HepG2 (cell line): ENCODE data around the gene SLC1A5. TPM values are rescaled to one million over a fixed set of nuclear protein-coding genes. Genes with fewer than 3 reads are reported as not detected.

Source experiments
- ATAD3A ChIP-seq: sonication (generic); formaldehyde crosslinking; IDR thresholded peaks from 2 replicates; pipeline ENCODE4 v1.4.0; 2020; ENCODE audit warnings: missing genetic modification reagents
- CEBPZ ChIP-seq: IDR thresholded peaks from 2 replicates; pipeline ENCODE4 v1.6.1; 2012; ENCODE audit warnings: low read length, improper control_type of control experiment
- CENPBD1 ChIP-seq: sonication (generic); formaldehyde crosslinking; IDR thresholded peaks from 2 replicates; pipeline ENCODE4 v1.8.0; 2022; ENCODE audit warnings: missing genetic modification reagents, low read depth, mild to moderate bottlenecking, borderline replicate concordance
- EP300 ChIP-seq, 3 experiments: sonication (generic) in 1 of 3; formaldehyde crosslinking in 1 of 3; IDR thresholded peaks; 2 replicates each; pipeline versions ENCODE4 v1.5.1 to v1.6.1; 2011 to 2020; ENCODE audit warnings: low read depth in 2 of 3, low read length in 2 of 3, borderline replicate concordance in 1 of 3, improper control_type of control experiment in 1 of 3, mild to moderate bottlenecking in 1 of 3, missing genetic modification reagents in 1 of 3, moderate library complexity in 1 of 3
- FOXK1 ChIP-seq: sonication (generic); formaldehyde crosslinking; IDR thresholded peaks from 2 replicates; pipeline ENCODE4 v1.4.0; 2020; ENCODE audit warnings: low read depth, missing genetic modification reagents, borderline replicate concordance
- HDAC6 ChIP-seq: fragments of 200-600 bp; sonication (generic); IDR thresholded peaks from 2 replicates; pipeline ENCODE4 v1.7.0; 2017; ENCODE audit warnings: mild to moderate bottlenecking, antibody characterized with exemption, low read length, low read depth
- KLF13 ChIP-seq: sonication (generic); formaldehyde crosslinking; IDR thresholded peaks from 2 replicates; pipeline ENCODE4 v1.4.0; 2020; ENCODE audit warnings: mild to moderate bottlenecking, missing genetic modification reagents
- LBX2 ChIP-seq: sonication (generic); formaldehyde crosslinking; IDR thresholded peaks from 2 replicates; pipeline ENCODE4 v1.5.0; 2020; ENCODE audit warnings: missing genetic modification reagents, mild to moderate bottlenecking, borderline replicate concordance
- MIER3 ChIP-seq: IDR thresholded peaks from 2 replicates; pipeline ENCODE4 v1.6.1; 2016; ENCODE audit warnings: missing compliant biosample characterization, borderline replicate concordance
- NR2C2 ChIP-seq: sonication (generic); formaldehyde crosslinking; IDR thresholded peaks from 2 replicates; pipeline ENCODE4 v1.4.0; 2020; ENCODE audit warnings: missing genetic modification reagents, mild to moderate bottlenecking, moderate library complexity, borderline replicate concordance
- PHF5A ChIP-seq: IDR thresholded peaks from one replicate; pipeline ENCODE4 v1.6.1; 2018; ENCODE audit warnings: low read depth, missing genetic modification reagents; ENCODE audit not compliant: unreplicated experiment
- RARA ChIP-seq: IDR thresholded peaks from 2 replicates; pipeline ENCODE4 v1.6.1; 2016; ENCODE audit warnings: missing genetic modification reagents, missing compliant biosample characterization
- SAP130 ChIP-seq: IDR thresholded peaks from 2 replicates; pipeline ENCODE4 v1.6.1; 2016; ENCODE audit warnings: low read depth
- SCMH1 ChIP-seq: sonication (generic); formaldehyde crosslinking; IDR thresholded peaks from 2 replicates; pipeline ENCODE4 v1.9.0; 2021; ENCODE audit warnings: missing genetic modification reagents, mild to moderate bottlenecking, borderline replicate concordance
- TBP ChIP-seq: sonication (generic); formaldehyde crosslinking; IDR thresholded peaks from 2 replicates; pipeline ENCODE4 v1.5.0; 2020; ENCODE audit warnings: missing genetic modification reagents
- TEAD2 ChIP-seq: sonication (generic); formaldehyde crosslinking; IDR thresholded peaks from 2 replicates; pipeline ENCODE4 v1.9.0; 2021; ENCODE audit warnings: missing genetic modification reagents
- YEATS2 ChIP-seq: sonication (generic); formaldehyde crosslinking; IDR thresholded peaks from 2 replicates; pipeline ENCODE4 v1.4.0; 2020; ENCODE audit warnings: missing genetic modification reagents, borderline replicate concordance
- ZNF280B ChIP-seq: sonication (generic); formaldehyde crosslinking; IDR thresholded peaks from 2 replicates; pipeline ENCODE4 v1.5.0; 2020; ENCODE audit warnings: missing genetic modification reagents, mild to moderate bottlenecking, borderline replicate concordance
- ZNF564 ChIP-seq: sonication (generic); formaldehyde crosslinking; IDR thresholded peaks from 2 replicates; pipeline ENCODE4 v1.8.1; 2023; ENCODE audit warnings: mild to moderate bottlenecking, missing genetic modification reagents
- ZNF691 ChIP-seq: sonication (generic); formaldehyde crosslinking; IDR thresholded peaks from 2 replicates; pipeline ENCODE4 v1.4.0; 2020; ENCODE audit warnings: missing genetic modification reagents, low read depth, mild to moderate bottlenecking, borderline replicate concordance
- ZNF777 ChIP-seq: sonication (generic); formaldehyde crosslinking; IDR thresholded peaks from 2 replicates; pipeline ENCODE4 v1.4.0; 2020; ENCODE audit warnings: missing genetic modification reagents
- ZSCAN25 ChIP-seq: sonication (generic); formaldehyde crosslinking; IDR thresholded peaks from 2 replicates; pipeline ENCODE4 v1.8.0; 2022; ENCODE audit warnings: mild to moderate bottlenecking, missing genetic modification reagents
- polyA plus RNA-seq, 8 experiments: library from polyadenylated mRNA; depleted of rRNA in 3 of 8; stranded (reverse) in 7 of 8; unstranded in 1 of 8; fragments of >200 nt; fragmentation: Illumina TruSeq in 4 of 8; extraction: Trizol in 4 of 8; gene quantifications; 2 replicates each; pipeline versions ENCODE4 v1.2.1 to v1.2.3, GENCODE V29; 2011 to 2016; ENCODE audit warnings: low read depth in 4 of 8, missing spikeins in 1 of 8, mixed read lengths in 1 of 8; ENCODE audit not compliant: insufficient read depth in 1 of 8
- total RNA-seq, 5 experiments: library from RNA; depleted of rRNA; stranded (reverse); fragments of >200 nt; fragmentation: Illumina TruSeq; extraction: Trizol; gene quantifications; 2 replicates each; pipeline ENCODE4 v1.2.3, GENCODE V29; 2016; ENCODE audit warnings: low read depth in 1 of 5

The SLC1A5 gene
- total and polyA plus RNA-seq, 2 of the 13 experiments (the other 11 are each of a cell fraction or from before 2014, with no cell fraction given) = 120 to 159 TPM

GRCh38 chr19:46788262-46788967 is at the start of gene SLC1A5 (continued):
- TF ChIP-seq ZNF691 (no peak; the same call in 1 of the 2 replicates), YEATS2 (CRISPR knock-in tag) (peak; percentile 56; the same call in 1 of the 2 replicates), NR2C2 (CRISPR knock-in tag) (0 out of 2 replicates have a peak, but pooled peaks have one; percentile 28), ZNF564 (CRISPR knock-in tag) (no peak), ZNF777 (CRISPR knock-in tag) (no peak; the same call in 1 of the 2 replicates), SAP130 (CRISPR knock-in tag) (peak; percentile 98), LBX2 (CRISPR knock-in tag) (no peak), FOXK1 (CRISPR knock-in tag) (peak; percentile 82; the same call in 1 of the 2 replicates), MIER3 (CRISPR knock-in tag) (peak; percentile 74; the same call in 1 of the 2 replicates), CENPBD1 (CRISPR knock-in tag) (no peak), EP300 (IDR thresholded peaks at IDR 0.05; ENCODE audit: low read depth in 2 of 2, low read length in 2 of 2) (no peak), EP300 (CRISPR knock-in tag; IDR thresholded peaks at IDR 0.05; ENCODE audit: borderline replicate concordance) (no peak), ZNF280B (CRISPR knock-in tag) (no peak), SCMH1 (CRISPR knock-in tag) (no peak), KLF13 (CRISPR knock-in tag) (no peak), TBP (CRISPR knock-in tag) (no peak), RARA (CRISPR knock-in tag) (no peak), PHF5A (CRISPR knock-in tag) (peak; percentile 64), HDAC6 (no peak), ZSCAN25 (CRISPR knock-in tag) (0 out of 2 replicates have a peak, but pooled peaks have one; percentile 40), TEAD2 (no peak), ATAD3A (CRISPR knock-in tag) (no peak), CEBPZ (no peak)
